HG02623 (cell line): Measurements from ENCODE around the gene AUTS2.

Experiments used
- ATAC-seq: cut with Tn5 transposase; IDR thresholded peaks from one replicate; pipeline ENCODE4 v1.9.1; 2021; ENCODE audit warnings: moderate library complexity; ENCODE audit not compliant: unreplicated experiment

AUTS2 gene

GRCh38 chr7:70014472-70015177 lies 416.4 kb downstream of the AUTS2 start:
- ATAC-seq = no peak

GRCh38 chr7:70015353-70015752 lies 417.1 kb downstream of the AUTS2 start:
- no peak for ATAC-seq

- no peak for ATAC-seq
Measured at GRCh38 chr7:70016044-70016770, 417.9 kb downstream of the AUTS2 start.

GRCh38 chr7:70017357-70017756 lies 419.1 kb downstream of the AUTS2 start:
- no peak for ATAC-seq

GRCh38 chr7:70018700-70019099 lies 420.4 kb downstream of the AUTS2 start:
- ATAC-seq = no peak

GRCh38 chr7:70027867-70028266 lies 429.6 kb downstream of the AUTS2 start:
- ATAC-seq = no peak

GRCh38 chr7:70028620-70029019 lies 430.3 kb downstream of the AUTS2 start:
- ATAC-seq = no peak

GRCh38 chr7:70029993-70030392 lies 431.7 kb downstream of the AUTS2 start:
- no peak for ATAC-seq

GRCh38 chr7:70030745-70031144 lies 432.5 kb downstream of the AUTS2 start:
- no peak for ATAC-seq

- no peak for ATAC-seq
Measured at GRCh38 chr7:70031245-70031644, 433.0 kb downstream of the AUTS2 start.

- no peak for ATAC-seq
Measured at GRCh38 chr7:70032649-70033048, 434.4 kb downstream of the AUTS2 start.

GRCh38 chr7:70033226-70033625 lies 435.0 kb downstream of the AUTS2 start:
- ATAC-seq = no peak

- no peak for ATAC-seq
Measured at GRCh38 chr7:70034999-70035398, 436.7 kb downstream of the AUTS2 start.

GRCh38 chr7:70035519-70035918 lies 437.2 kb downstream of the AUTS2 start:
- ATAC-seq = no peak

- ATAC-seq = no peak
Measured at GRCh38 chr7:70035955-70036354, 437.7 kb downstream of the AUTS2 start.

GRCh38 chr7:70036695-70037094 lies 438.4 kb downstream of the AUTS2 start:
- ATAC-seq = no peak

- no peak for ATAC-seq
Measured at GRCh38 chr7:70037171-70037933, 439.1 kb downstream of the AUTS2 start.

GRCh38 chr7:70040051-70040450 lies 441.8 kb downstream of the AUTS2 start:
- no peak for ATAC-seq

- ATAC-seq = no peak
Measured at GRCh38 chr7:70040970-70041766, 442.9 kb downstream of the AUTS2 start.

- no peak for ATAC-seq
Measured at GRCh38 chr7:70042533-70042932, 444.3 kb downstream of the AUTS2 start.

- no peak for ATAC-seq
Measured at GRCh38 chr7:70043015-70043538, 444.8 kb downstream of the AUTS2 start.
